K562 (cell line): ENCODE measurements around the gene ZNF121. TPM values are rescaled to one million over a fixed set of nuclear protein-coding genes. Genes with fewer than 3 reads are reported as not detected.

Experiments used
- CREB1 ChIP-seq, 2 experiments: sonication (generic) in 1 of 2; formaldehyde crosslinking in 1 of 2; IDR thresholded peaks; 2 replicates each; pipeline versions ENCODE4 v1.6.1 to v1.8.0; 2012 to 2022; ENCODE audit warnings: inconsistent platforms in 1 of 2, mild to moderate bottlenecking in 1 of 2, missing genetic modification reagents in 1 of 2, moderate library complexity in 1 of 2
- CTBP1 ChIP-seq: fragments of 450-650 bp; IDR thresholded peaks from 2 replicates; pipeline ENCODE4 v1.6.1; 2016; ENCODE audit warnings: borderline replicate concordance
- HCFC1 ChIP-seq: IDR thresholded peaks from 2 replicates; pipeline ENCODE4 v1.6.1; 2012; ENCODE audit warnings: low read depth, low read length, improper control_type of control experiment
- HDAC8 ChIP-seq: fragments of 450-650 bp; IDR thresholded peaks from 2 replicates; pipeline ENCODE4 v1.6.1; 2016; ENCODE audit warnings: mild to moderate bottlenecking, missing genetic modification characterization, moderate library complexity, missing compliant biosample characterization
- HNRNPL ChIP-seq: fragments of 200-400 bp; formaldehyde crosslinking; IDR thresholded peaks from 2 replicates; pipeline ENCODE4 v1.6.1; 2017; ENCODE audit warnings: low read depth, mild to moderate bottlenecking, low read length
- NELFE ChIP-seq: IDR thresholded peaks from 2 replicates; pipeline ENCODE4 v1.6.1; 2011; ENCODE audit warnings: mild to moderate bottlenecking; ENCODE audit not compliant: insufficient read depth, insufficient read length
- NEUROD1 ChIP-seq: fragments of 150-350 bp; IDR thresholded peaks from 2 replicates; pipeline ENCODE4 v1.6.1; 2014; ENCODE audit warnings: borderline replicate concordance, low read length, low read depth; ENCODE audit not compliant: partially characterized antibody
- PCBP1 ChIP-seq: fragments of 200-400 bp; formaldehyde crosslinking; IDR thresholded peaks from 2 replicates; pipeline ENCODE4 v1.6.1; 2018; ENCODE audit warnings: mild to moderate bottlenecking, low read depth, low read length; ENCODE audit not compliant: poor library complexity, severe bottlenecking
- PHF21A ChIP-seq: fragments of 450-650 bp; IDR thresholded peaks from 2 replicates; pipeline ENCODE4 v1.6.1; 2017; ENCODE audit warnings: low read depth, borderline replicate concordance
- RBM39 ChIP-seq: fragments of 200-400 bp; formaldehyde crosslinking; optimal IDR thresholded peaks from 2 replicates; pipeline ENCODE3; 2018; ENCODE audit warnings: low read depth, low read length
- TEAD2 ChIP-seq: fragments of 450-650 bp; IDR thresholded peaks from 2 replicates; pipeline ENCODE4 v1.6.1; 2016; ENCODE audit warnings: missing genetic modification characterization, control low read depth, missing compliant biosample characterization
- ZNF444 ChIP-seq: fragments of 250-450 bp; sonication (Bioruptor Pico); IDR thresholded peaks from 2 replicates; pipeline ENCODE4 v1.4.0; 2020; ENCODE audit warnings: mild to moderate bottlenecking, moderate library complexity
- ZNF551 ChIP-seq: fragments of 250-450 bp; sonication (Bioruptor Pico); IDR thresholded peaks from 2 replicates; pipeline ENCODE4 v1.5.0; 2021; ENCODE audit warnings: mild to moderate bottlenecking, moderate library complexity
- ZNF76 ChIP-seq: fragments of 250-450 bp; sonication (Bioruptor Pico); IDR thresholded peaks from 2 replicates; pipeline ENCODE4 v1.4.0; 2020; ENCODE audit warnings: mild to moderate bottlenecking, moderate library complexity, borderline replicate concordance
- polyA plus RNA-seq, 8 experiments: library from polyadenylated mRNA; depleted of rRNA in 4 of 8; stranded (reverse) in 5 of 8; unstranded in 3 of 8; fragments of >200 nt; fragmentation: Nextera tagmentation in 2 of 8; fragmentation: Illumina TruSeq in 1 of 8; extraction: Ambion mirVana in 2 of 8; extraction: Trizol in 1 of 8; gene quantifications; 2 replicates each; pipeline versions ENCODE4 v1.2.1 to v1.2.3, GENCODE V29; 2011 to 2014; ENCODE audit warnings: inconsistent platforms in 1 of 8, missing spikeins in 1 of 8
- total RNA-seq, 7 experiments: library from RNA; depleted of rRNA in 6 of 7; stranded (reverse); fragments of >200 nt in 6 of 7; fragmentation: Illumina TruSeq in 2 of 7; extraction: Trizol in 2 of 7; gene quantifications; 2 replicates each; pipeline versions ENCODE4 v1.2.1 to v1.2.3, GENCODE V29; 2011 to 2021; ENCODE audit warnings: low replicate concordance in 1 of 7
- TF ChIP-seq, protein P1 (sequence below): fragments of 450-650 bp; conservative IDR thresholded peaks from 2 replicates; pipeline ENCODE4 v1.6.1; 2016; ENCODE audit warnings: missing genetic modification characterization, low read depth, mild to moderate bottlenecking, control low read depth, missing compliant biosample characterization
- TF ChIP-seq, protein P2 (sequence below): fragments of 150-350 bp; IDR thresholded peaks from 2 replicates; pipeline ENCODE4 v1.6.1; 2014; ENCODE audit warnings: low read depth, mild to moderate bottlenecking, low read length, borderline replicate concordance
- TF ChIP-seq, protein P3 (sequence below): fragments of 200-800 bp; sonication (Bioruptor generic); IDR thresholded peaks from 2 replicates; pipeline ENCODE4 v1.6.1; 2017; ENCODE audit warnings: missing genetic modification characterization, missing compliant biosample characterization

Gene ZNF121
- total and polyA plus RNA-seq, 9 of the 15 experiments (the other 6 are each of a cell fraction or from before 2014, with no cell fraction given), result 14.6 to 115 (median 33.4) TPM

DNA sequence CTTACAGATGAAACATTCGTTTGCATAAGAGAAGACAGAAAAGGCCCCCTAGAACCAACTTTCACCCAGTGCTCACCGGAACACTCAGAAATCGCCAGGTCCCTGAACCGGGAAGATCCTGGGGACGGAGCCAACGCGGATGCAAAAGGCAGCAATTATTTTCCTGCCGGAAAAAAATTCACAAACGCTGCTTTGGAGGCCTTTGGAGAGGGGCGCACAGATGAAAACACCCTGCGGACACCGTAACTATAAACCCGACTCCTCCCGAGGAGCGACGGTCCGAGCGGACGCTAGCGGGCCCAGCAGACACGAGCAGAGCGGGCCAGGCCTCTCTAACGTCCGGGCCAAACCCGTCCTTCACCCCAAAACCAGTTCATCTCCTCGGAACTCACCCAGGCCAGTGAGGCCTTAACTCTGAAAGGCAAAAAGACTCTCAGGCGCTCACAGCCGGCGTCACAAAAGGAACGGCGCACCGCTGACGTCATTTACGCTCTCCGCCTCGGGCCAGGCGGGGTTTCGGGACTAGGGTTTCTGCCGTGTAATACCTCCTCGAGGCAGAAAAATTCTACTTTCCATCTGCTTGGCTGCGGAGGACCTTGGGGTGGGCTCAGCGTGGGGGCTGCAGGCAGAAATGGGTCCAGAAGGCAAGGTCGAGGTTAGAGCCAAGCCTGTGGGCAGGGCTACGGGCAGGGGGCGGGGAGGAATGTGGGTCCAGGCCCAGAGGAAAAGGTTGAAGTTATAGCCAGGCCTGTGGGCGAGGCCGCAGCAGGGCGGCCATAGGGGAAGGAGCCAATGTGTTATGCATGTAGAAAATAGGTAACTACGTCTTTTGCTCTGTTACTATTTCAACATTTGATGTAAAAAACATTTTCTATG, 45.9 kb downstream of the ZNF121 start, which contains the start of gene ZNF426 (continued):
- TF ChIP-seq, protein P1, sequence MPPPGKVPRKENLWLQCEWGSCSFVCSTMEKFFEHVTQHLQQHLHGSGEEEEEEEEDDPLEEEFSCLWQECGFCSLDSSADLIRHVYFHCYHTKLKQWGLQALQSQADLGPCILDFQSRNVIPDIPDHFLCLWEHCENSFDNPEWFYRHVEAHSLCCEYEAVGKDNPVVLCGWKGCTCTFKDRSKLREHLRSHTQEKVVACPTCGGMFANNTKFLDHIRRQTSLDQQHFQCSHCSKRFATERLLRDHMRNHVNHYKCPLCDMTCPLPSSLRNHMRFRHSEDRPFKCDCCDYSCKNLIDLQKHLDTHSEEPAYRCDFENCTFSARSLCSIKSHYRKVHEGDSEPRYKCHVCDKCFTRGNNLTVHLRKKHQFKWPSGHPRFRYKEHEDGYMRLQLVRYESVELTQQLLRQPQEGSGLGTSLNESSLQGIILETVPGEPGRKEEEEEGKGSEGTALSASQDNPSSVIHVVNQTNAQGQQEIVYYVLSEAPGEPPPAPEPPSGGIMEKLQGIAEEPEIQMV, result 0 out of 2 replicates have a peak, but pooled peaks have one; percentile 36
- TF ChIP-seq, protein P2, sequence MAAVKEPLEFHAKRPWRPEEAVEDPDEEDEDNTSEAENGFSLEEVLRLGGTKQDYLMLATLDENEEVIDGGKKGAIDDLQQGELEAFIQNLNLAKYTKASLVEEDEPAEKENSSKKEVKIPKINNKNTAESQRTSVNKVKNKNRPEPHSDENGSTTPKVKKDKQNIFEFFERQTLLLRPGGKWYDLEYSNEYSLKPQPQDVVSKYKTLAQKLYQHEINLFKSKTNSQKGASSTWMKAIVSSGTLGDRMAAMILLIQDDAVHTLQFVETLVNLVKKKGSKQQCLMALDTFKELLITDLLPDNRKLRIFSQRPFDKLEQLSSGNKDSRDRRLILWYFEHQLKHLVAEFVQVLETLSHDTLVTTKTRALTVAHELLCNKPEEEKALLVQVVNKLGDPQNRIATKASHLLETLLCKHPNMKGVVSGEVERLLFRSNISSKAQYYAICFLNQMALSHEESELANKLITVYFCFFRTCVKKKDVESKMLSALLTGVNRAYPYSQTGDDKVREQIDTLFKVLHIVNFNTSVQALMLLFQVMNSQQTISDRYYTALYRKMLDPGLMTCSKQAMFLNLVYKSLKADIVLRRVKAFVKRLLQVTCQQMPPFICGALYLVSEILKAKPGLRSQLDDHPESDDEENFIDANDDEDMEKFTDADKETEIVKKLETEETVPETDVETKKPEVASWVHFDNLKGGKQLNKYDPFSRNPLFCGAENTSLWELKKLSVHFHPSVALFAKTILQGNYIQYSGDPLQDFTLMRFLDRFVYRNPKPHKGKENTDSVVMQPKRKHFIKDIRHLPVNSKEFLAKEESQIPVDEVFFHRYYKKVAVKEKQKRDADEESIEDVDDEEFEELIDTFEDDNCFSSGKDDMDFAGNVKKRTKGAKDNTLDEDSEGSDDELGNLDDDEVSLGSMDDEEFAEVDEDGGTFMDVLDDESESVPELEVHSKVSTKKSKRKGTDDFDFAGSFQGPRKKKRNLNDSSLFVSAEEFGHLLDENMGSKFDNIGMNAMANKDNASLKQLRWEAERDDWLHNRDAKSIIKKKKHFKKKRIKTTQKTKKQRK, result no peak
- TF ChIP-seq NELFE, result no peak
- peak; percentile 24; the same call in 1 of the 2 replicates for TF ChIP-seq CTBP1
- no peak for TF ChIP-seq PCBP1
- TF ChIP-seq ZNF551, result no peak
- TF ChIP-seq ZNF444 (CRISPR knock-in tag), result no peak
- TF ChIP-seq HCFC1, result peak; percentile 81
- TF ChIP-seq ZNF76, result no peak
- TF ChIP-seq RBM39, result no peak
- TF ChIP-seq HDAC8 (tag), result no peak
- TF ChIP-seq CREB1 (IDR thresholded peaks at IDR 0.05), result peak; percentile 99
- peak; percentile 98 for TF ChIP-seq CREB1 (CRISPR knock-in tag; IDR thresholded peaks at IDR 0.05)
- no peak for TF ChIP-seq PHF21A
- TF ChIP-seq, protein P3, sequence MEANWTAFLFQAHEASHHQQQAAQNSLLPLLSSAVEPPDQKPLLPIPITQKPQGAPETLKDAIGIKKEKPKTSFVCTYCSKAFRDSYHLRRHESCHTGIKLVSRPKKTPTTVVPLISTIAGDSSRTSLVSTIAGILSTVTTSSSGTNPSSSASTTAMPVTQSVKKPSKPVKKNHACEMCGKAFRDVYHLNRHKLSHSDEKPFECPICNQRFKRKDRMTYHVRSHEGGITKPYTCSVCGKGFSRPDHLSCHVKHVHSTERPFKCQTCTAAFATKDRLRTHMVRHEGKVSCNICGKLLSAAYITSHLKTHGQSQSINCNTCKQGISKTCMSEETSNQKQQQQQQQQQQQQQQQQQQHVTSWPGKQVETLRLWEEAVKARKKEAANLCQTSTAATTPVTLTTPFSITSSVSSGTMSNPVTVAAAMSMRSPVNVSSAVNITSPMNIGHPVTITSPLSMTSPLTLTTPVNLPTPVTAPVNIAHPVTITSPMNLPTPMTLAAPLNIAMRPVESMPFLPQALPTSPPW (CRISPR knock-in tag), result peak; percentile 55; the same call in 1 of the 2 replicates
- TF ChIP-seq TEAD2, result no peak
- no peak for TF ChIP-seq NEUROD1
- no peak for TF ChIP-seq HNRNPL
